IMR-90 (cell line): Measurements from ENCODE around the gene PTK7. TPM values are rescaled to one million over a fixed set of nuclear protein-coding genes. Genes with fewer than 3 reads are reported as not detected.

Experiments
- ATAC-seq: fragments of 200-7000 bp; cut with Tn5 transposase; 2 replicates; pipeline ENCODE4 v1.9.1; 2020; ENCODE audit warnings: low read depth, mild to moderate bottlenecking, moderate library complexity
- BruUV-seq: library from RNA; stranded (reverse); fragments of 400-500 nt; replicated peaks from 2 replicates; lab custom pipeline; 2021; lab: Mats Ljungman, UMichigan
- CTCF ChIA-PET: fragments of 300-600 bp; formaldehyde crosslinking; extraction: SDS; loops from one replicate; lab custom pipeline; 2021; ENCODE audit warnings: antibody characterized with exemption; lab: Yijun Ruan, JAX
- POLR2A ChIA-PET: fragments of 300-600 bp; sonication (Branson Sonifier 250); formaldehyde crosslinking; loops from one replicate; lab custom pipeline; 2022; ENCODE audit warnings: antibody characterized with exemption; ENCODE audit not compliant: unreplicated experiment; lab: Charles Lee
- DNase-seq: peaks from one replicate; pipeline ENCODE4 v3.0.0; 2013
- H2AFZ ChIP-seq: replicated peaks from 2 replicates; pipeline ENCODE3; 2013; ENCODE audit warnings: low read length, mild to moderate bottlenecking; ENCODE audit not compliant: poor library complexity
- H2AK5ac ChIP-seq: 2 replicates; pipeline ENCODE4 v1.6.1; 2013; ENCODE audit warnings: low read depth, low read length, inconsistent platforms
- H2AK9ac ChIP-seq: replicated peaks from 2 replicates; pipeline ENCODE3; 2013; ENCODE audit warnings: mild to moderate bottlenecking, low read depth, low read length, moderate library complexity; ENCODE audit not compliant: poor library complexity
- H2BK120ac ChIP-seq: 2 replicates; pipeline ENCODE4 v1.6.1; 2013; ENCODE audit warnings: low read depth, low read length, inconsistent platforms
- H2BK15ac ChIP-seq: 3 replicates; pipeline ENCODE4 v1.6.1; 2013; ENCODE audit warnings: low read depth, low read length, inconsistent platforms
- H2BK20ac ChIP-seq: 2 replicates; pipeline ENCODE4 v1.6.1; 2013; ENCODE audit warnings: low read depth, mild to moderate bottlenecking, inconsistent platforms, low read length, moderate library complexity
- H2BK5ac ChIP-seq: 2 replicates; pipeline ENCODE4 v1.6.1; 2013; ENCODE audit warnings: mild to moderate bottlenecking, low read depth, low read length, inconsistent platforms; ENCODE audit not compliant: poor library complexity, severe bottlenecking
- H3K14ac ChIP-seq: replicated peaks from 2 replicates; pipeline ENCODE4 v1.6.1; 2013; ENCODE audit warnings: low read depth, low read length, inconsistent platforms
- H3K18ac ChIP-seq: 2 replicates; pipeline ENCODE4 v1.6.1; 2013; ENCODE audit warnings: low read depth, low read length, control low read depth
- H3K23ac ChIP-seq: 2 replicates; pipeline ENCODE4 v1.6.1; 2013; ENCODE audit warnings: low read depth, low read length, inconsistent platforms
- H3K27ac ChIP-seq: 2 replicates; pipeline ENCODE4 v1.5.1; 2013; ENCODE audit warnings: mild to moderate bottlenecking, control low read depth, low read length; ENCODE audit not compliant: insufficient read depth
- H3K27me3 ChIP-seq: 2 replicates; pipeline ENCODE4 v1.6.1; 2013; ENCODE audit warnings: low read length; ENCODE audit not compliant: control insufficient read depth, insufficient read depth
- H3K36me3 ChIP-seq: 2 replicates; pipeline ENCODE4 v1.6.1; 2013; ENCODE audit warnings: low read length, mixed read lengths; ENCODE audit not compliant: control insufficient read depth, insufficient read depth
- H3K4ac ChIP-seq: 2 replicates; pipeline ENCODE4 v1.6.1; 2013; ENCODE audit warnings: low read depth, low read length, inconsistent platforms
- H3K4me1 ChIP-seq: 2 replicates; pipeline ENCODE4 v1.6.1; 2013; ENCODE audit warnings: low read length, mixed read lengths; ENCODE audit not compliant: control insufficient read depth, insufficient read depth
- H3K4me2 ChIP-seq: 2 replicates; pipeline ENCODE4 v1.6.1; 2013; ENCODE audit warnings: low read depth, mild to moderate bottlenecking, control low read depth, low read length, moderate library complexity
- H3K4me3 ChIP-seq: 2 replicates; pipeline ENCODE4 v1.5.1; 2013; ENCODE audit warnings: low read depth, mild to moderate bottlenecking, control low read depth, low read length, moderate library complexity; ENCODE audit not compliant: insufficient read depth
- H3K56ac ChIP-seq: 2 replicates; pipeline ENCODE4 v1.6.1; 2013; ENCODE audit warnings: low read length, inconsistent platforms; ENCODE audit not compliant: insufficient read depth; ENCODE audit errors: extremely low read depth
- H3K79me1 ChIP-seq, 2 experiments: 2 replicates each; pipeline ENCODE4 v1.6.1; 2013; ENCODE audit warnings: low read length in 2 of 2, inconsistent platforms in 1 of 2, low read depth in 1 of 2
- H3K9ac ChIP-seq: 2 replicates; pipeline ENCODE4 v1.6.1; 2013; ENCODE audit warnings: low read depth, low read length, control low read depth
- H3K9me1 ChIP-seq: 2 replicates; pipeline ENCODE4 v1.6.1; 2013; ENCODE audit warnings: low read length, inconsistent platforms; ENCODE audit not compliant: insufficient read depth
- H3K9me3 ChIP-seq: 2 replicates; pipeline ENCODE4 v1.6.1; 2013; ENCODE audit warnings: low read length; ENCODE audit not compliant: control insufficient read depth, insufficient read depth
- H4K20me1 ChIP-seq: 2 replicates; pipeline ENCODE4 v1.6.1; 2013; ENCODE audit warnings: low read length, inconsistent platforms; ENCODE audit not compliant: insufficient read depth
- H4K5ac ChIP-seq: 2 replicates; pipeline ENCODE4 v1.6.1; 2013; ENCODE audit warnings: mild to moderate bottlenecking, low read depth, low read length, control low read depth
- H4K8ac ChIP-seq, 2 experiments: 2 replicates each; pipeline ENCODE4 v1.6.1; 2013; ENCODE audit warnings: low read depth in 2 of 2, low read length in 2 of 2, control low read depth in 1 of 2, inconsistent platforms in 1 of 2
- H4K91ac ChIP-seq: 2 replicates; pipeline ENCODE4 v1.6.1; 2013; ENCODE audit warnings: low read depth, low read length, inconsistent platforms; ENCODE audit not compliant: insufficient read depth
- BHLHE40 ChIP-seq: fragments of 150-350 bp; IDR thresholded peaks from 2 replicates; pipeline ENCODE4 v1.6.1; 2016; ENCODE audit warnings: mild to moderate bottlenecking, low read depth, low read length
- CEBPB ChIP-seq: IDR thresholded peaks from 2 replicates; pipeline ENCODE4 v1.6.1; 2012; ENCODE audit warnings: low read depth, low read length, improper control_type of control experiment
- CHD1 ChIP-seq: IDR thresholded peaks from 2 replicates; pipeline ENCODE4 v1.6.1; 2012; ENCODE audit warnings: low read depth, low read length, improper control_type of control experiment
- CTCF ChIP-seq: conservative IDR thresholded peaks from 2 replicates; pipeline ENCODE4 v1.5.1; 2012; ENCODE audit warnings: mild to moderate bottlenecking, low read depth, low read length, improper control_type of control experiment
- ELK1 ChIP-seq: fragments of 150-350 bp; IDR thresholded peaks from 2 replicates; pipeline ENCODE4 v1.6.1; 2016; ENCODE audit warnings: low read depth, mild to moderate bottlenecking, low read length, moderate library complexity, borderline replicate concordance
- FOS ChIP-seq: fragments of 150-350 bp; IDR thresholded peaks from 2 replicates; pipeline ENCODE4 v1.6.1; 2016; ENCODE audit warnings: low read depth, low read length
- MAFK ChIP-seq: IDR thresholded peaks from 2 replicates; pipeline ENCODE4 v1.6.1; 2012; ENCODE audit warnings: low read depth, low read length, improper control_type of control experiment
- MAZ ChIP-seq: IDR thresholded peaks from 2 replicates; pipeline ENCODE4 v1.6.1; 2012; ENCODE audit warnings: low read depth, mild to moderate bottlenecking, low read length, improper control_type of control experiment, moderate library complexity, borderline replicate concordance
- MXI1 ChIP-seq: IDR thresholded peaks from 2 replicates; pipeline ENCODE4 v1.6.1; 2012; ENCODE audit warnings: low read depth, mild to moderate bottlenecking, low read length, moderate library complexity, borderline replicate concordance
- NFE2L2 ChIP-seq: fragments of 150-350 bp; IDR thresholded peaks from 2 replicates; pipeline ENCODE4 v1.6.1; 2016; ENCODE audit warnings: low read depth, mild to moderate bottlenecking, low read length
- POLR2A ChIP-seq: IDR thresholded peaks from 2 replicates; pipeline ENCODE4 v1.6.1; 2012; ENCODE audit warnings: mild to moderate bottlenecking, low read depth, low read length
- RAD21 ChIP-seq: IDR thresholded peaks from 2 replicates; pipeline ENCODE4 v1.6.1; 2012; ENCODE audit warnings: low read length, improper control_type of control experiment
- RCOR1 ChIP-seq: IDR thresholded peaks from 2 replicates; pipeline ENCODE4 v1.6.1; 2012; ENCODE audit warnings: mild to moderate bottlenecking, low read length, improper control_type of control experiment; ENCODE audit not compliant: insufficient replicate concordance
- RFX5 ChIP-seq: IDR thresholded peaks from 2 replicates; pipeline ENCODE4 v1.8.0; 2012; ENCODE audit warnings: low read depth, mild to moderate bottlenecking, low read length, moderate library complexity
- SMC3 ChIP-seq: fragments of 150-350 bp; IDR thresholded peaks from 2 replicates; pipeline ENCODE4 v1.6.1; 2016; ENCODE audit warnings: low read depth, mild to moderate bottlenecking, antibody characterized with exemption, low read length, moderate library complexity
- USF2 ChIP-seq: fragments of 150-350 bp; IDR thresholded peaks from 2 replicates; pipeline ENCODE4 v1.6.1; 2017; ENCODE audit warnings: mild to moderate bottlenecking, antibody characterized with exemption, low read length, low read depth
- WGBS, 2 experiments: methylation state at CpG; one replicate each; pipeline versions ENCODE4 v1.1.5 to v1.1.7; 2013; ENCODE audit warnings: missing lambda C conversion rate in 2 of 2; ENCODE audit not compliant: insufficient read length in 1 of 2; ENCODE audit errors: extremely low coverage in 2 of 2; 5-methylcytosine and 5-hydroxymethylcytosine counted together
- dilution Hi-C: fragments of 300-500 bp; cut with HindIII; formaldehyde crosslinking; loops from one replicate; pipeline ENCODE4 v1.14.3; 2018; ENCODE audit warnings: low sequenced_read_pairs; ENCODE audit not compliant: unreplicated experiment
- in situ Hi-C: fragments of 300-500 bp; cut with MboI; formaldehyde crosslinking; loops from 3 replicates; pipeline ENCODE4 v1.14.3; 2019; ENCODE audit warnings: low sequenced_read_pairs, inconsistent platforms, mixed read lengths
- intact Hi-C: fragments of 100-400 bp; cut with micrococcal nuclease; formaldehyde crosslinking; loops from 2 replicates; pipeline ENCODE4 v1.10.0; 2022
- polyA plus RNA-seq, 3 experiments: library from polyadenylated mRNA; depleted of rRNA; stranded (reverse); fragments of >200 nt; gene quantifications; 2 replicates each; pipeline ENCODE4 v1.2.3, GENCODE V29; 2012; ENCODE audit warnings: low replicate concordance in 1 of 3
- total RNA-seq: library from RNA; depleted of rRNA; stranded (reverse); fragments of >200 nt; gene quantifications from 2 replicates; pipeline ENCODE4 v1.2.3, GENCODE V29; 2012

Gene PTK7
- total and polyA plus RNA-seq, 2 of the 4 experiments (the other 2 are of a cell fraction), result 47.1 to 142 TPM

GRCh38 chr6:43205849-43206248, 129.7 kb downstream of the PTK7 start:
- CTCF ChIA-PET, result no interaction called here
- intact Hi-C loops, result no loop called here
- in situ Hi-C loops, result no loop called here

More at GRCh38 chr6:43205849-43206248, 129.7 kb downstream of the PTK7 start:
- Histone ChIP-seq H2AFZ (no peak overlapping the region), H3K9me1 (no peaks in the 10 kb centered on the region; the same call in 1 of the 2 replicates), H2BK120ac (no peak overlapping the region), H3K4me3 (no peak overlapping the region), H3K4me2 (no peak overlapping the region), H3K4me1 (no peaks in the 10 kb centered on the region), H4K8ac (no peak overlapping the region), H3K27me3 (no peaks in the 10 kb centered on the region), H3K27ac (no peak overlapping the region), H4K20me1 (no peaks in the 10 kb centered on the region), H2AK9ac (no peak overlapping the region), H3K36me3 (peaks cover 24% of the 10 kb centered on the region), H3K4ac (no peak overlapping the region), H3K79me1 (no peaks in the 10 kb centered on the region), H2BK20ac (no peak overlapping the region), H3K18ac (no peak overlapping the region), H2BK15ac (no peak overlapping the region), H3K9me3 (no peaks in the 10 kb centered on the region; the same call in 1 of the 2 replicates), H4K91ac (no peak overlapping the region), H3K9ac (no peak overlapping the region), H4K5ac (no peak overlapping the region), H2BK5ac (no peak overlapping the region), H3K23ac (no peak overlapping the region), H2AK5ac (no peak overlapping the region), H3K14ac (no peak overlapping the region), H3K56ac (no peak overlapping the region)
- DNase-seq (no peak), ATAC-seq (no peak)
- BruUV-seq, result no TSS peak
- POLR2A ChIA-PET, result no interaction called here
- dilution Hi-C loops, result no loop called here
- TF ChIP-seq ELK1 (no peak), CTCF (no peak), CEBPB (no peak), SMC3 (no peak), RAD21 (no peak), NFE2L2 (no peak), POLR2A (no peak), RFX5 (no peak), MAFK (no peak), MXI1 (no peak), BHLHE40 (no peak), CHD1 (no peak), FOS (no peak), MAZ (no peak), USF2 (no peak), RCOR1 (no peak)
- no CpG with 5 or more reads among the region's 10 CpGs for WGBS, 2 experiments
